HG02885 (cell line): Measurements from ENCODE around the gene DISP1.
"Not testable (repeated sequence)": the region's sequence is repeated elsewhere in the genome, so short reads cannot be mapped to it uniquely, and the experiment has no call there.

Experiments
- ATAC-seq: cut with Tn5 transposase; IDR thresholded peaks from one replicate; pipeline ENCODE4 v1.9.1; 2021; ENCODE audit warnings: mild to moderate bottlenecking; ENCODE audit not compliant: unreplicated experiment, poor library complexity

DISP1 gene

DNA sequence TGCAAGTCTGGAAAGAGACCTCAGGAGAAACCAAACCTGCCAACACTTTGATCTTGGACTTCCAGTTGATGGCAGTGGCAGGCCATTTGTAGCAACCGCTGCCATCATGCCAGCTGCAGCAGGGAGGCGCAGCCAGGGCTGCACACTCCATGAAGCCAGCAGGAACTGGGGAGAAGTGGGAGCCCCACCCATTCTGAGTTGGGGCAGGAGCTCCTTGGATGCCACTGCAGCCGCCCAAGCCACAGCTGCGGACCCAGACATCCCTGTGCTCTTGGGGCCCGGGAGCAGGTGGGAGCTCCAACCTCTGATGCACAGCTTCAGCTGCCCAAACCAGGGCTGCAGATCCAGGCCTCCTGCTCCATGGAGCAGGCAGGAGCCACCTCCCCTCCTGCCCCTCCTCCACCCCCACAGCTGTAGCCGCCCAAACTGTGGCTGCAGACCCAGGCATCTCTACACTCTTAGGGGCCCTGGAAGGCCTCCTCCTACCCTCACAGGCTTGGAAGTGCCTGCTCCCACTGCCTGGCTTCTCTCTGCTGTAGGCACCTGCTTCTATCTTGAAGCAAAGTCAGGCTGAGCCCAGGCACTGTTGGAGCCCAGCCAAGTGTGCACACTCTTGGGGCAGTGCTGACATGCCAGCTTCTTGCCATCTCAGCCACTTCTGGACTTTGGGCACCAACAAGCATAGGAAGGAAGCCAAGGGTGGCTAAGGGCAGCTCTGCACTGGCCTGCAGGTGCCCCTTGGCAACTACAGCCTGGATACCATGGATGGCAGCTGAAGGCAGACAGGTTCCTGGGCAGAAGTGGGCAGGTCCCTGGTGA, 20.0 kb upstream of the DISP1 start:
- ATAC-seq = no peak

DNA sequence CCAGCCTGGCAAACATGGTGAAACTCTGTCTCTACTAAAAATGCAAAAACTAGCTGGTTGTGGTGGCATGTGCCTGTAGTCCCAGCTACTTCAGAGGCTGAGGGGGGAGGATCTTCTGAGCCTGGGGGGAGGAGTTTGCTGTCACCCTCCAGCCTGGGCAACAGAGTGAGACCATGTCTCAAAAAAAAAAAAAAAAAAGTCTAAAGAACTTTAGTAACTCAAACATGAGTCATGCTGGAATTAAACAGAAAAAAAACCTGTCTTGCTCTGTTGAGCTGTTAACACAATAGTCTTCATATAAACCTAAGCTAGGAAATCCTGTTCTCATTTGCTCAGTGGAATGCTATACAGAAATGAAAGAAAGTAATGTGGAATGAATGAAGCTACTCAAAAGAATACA, 16.7 kb upstream of the DISP1 start:
- ATAC-seq = no peak

DNA sequence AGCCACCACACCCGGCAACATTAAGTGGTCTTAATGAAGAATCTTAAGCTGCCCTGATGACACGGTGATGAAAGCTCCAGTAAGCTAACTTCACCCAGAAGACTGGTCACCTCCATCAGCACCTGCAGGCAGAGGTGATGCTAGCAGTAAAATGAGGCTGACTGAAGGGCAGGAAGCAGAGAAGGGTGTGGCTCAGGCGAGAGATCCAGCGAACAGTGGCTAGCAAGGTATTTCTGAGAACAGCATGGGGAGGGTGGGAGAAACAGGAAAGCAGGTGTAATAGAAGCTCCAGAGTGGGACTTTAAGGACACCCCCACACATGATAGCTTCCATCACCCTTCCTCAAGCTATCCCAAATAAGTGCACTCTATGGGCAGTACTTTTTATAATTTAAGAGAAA, 15.9 kb upstream of the DISP1 start:
- no peak for ATAC-seq

DNA sequence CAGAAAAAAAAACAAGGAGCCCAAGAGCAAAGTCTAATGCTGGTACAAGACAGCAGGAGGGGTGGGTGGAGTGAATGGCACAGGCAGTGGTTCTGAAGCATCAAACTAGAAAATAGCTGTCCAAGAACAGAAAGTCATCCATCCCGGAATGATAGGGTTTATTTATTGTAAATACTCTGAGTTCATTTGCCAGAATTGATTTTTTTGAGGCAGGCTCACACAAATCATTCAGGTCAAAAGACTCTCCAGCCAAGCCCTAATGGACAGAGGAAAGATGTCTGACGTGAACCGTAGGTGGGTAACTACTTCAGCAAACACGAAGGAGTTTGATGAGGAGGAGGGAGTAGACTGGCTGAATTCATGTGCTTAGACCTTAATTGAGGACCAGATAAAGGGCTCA, 13.8 kb upstream of the DISP1 start:
- ATAC-seq = no peak

DNA sequence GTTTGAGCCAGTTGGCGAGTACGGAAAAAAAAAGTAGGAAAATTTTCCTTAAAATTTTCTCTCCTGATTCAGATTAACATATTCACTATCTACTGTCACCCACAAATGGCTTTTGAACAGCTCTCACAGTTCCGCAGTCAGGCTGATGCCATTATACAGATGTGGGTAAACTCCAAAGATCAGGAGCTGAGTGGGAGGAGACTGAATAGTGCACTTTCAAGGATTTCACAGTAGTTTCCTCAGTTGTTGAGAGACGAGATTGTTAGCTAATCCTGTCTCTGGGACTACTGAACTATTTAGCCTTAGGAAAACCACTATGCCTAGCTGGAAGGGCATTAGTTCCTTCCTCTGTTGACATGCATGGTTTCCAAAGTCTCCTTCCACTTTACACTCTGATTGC, 3.2 kb upstream of the DISP1 start:
- no peak for ATAC-seq

DNA sequence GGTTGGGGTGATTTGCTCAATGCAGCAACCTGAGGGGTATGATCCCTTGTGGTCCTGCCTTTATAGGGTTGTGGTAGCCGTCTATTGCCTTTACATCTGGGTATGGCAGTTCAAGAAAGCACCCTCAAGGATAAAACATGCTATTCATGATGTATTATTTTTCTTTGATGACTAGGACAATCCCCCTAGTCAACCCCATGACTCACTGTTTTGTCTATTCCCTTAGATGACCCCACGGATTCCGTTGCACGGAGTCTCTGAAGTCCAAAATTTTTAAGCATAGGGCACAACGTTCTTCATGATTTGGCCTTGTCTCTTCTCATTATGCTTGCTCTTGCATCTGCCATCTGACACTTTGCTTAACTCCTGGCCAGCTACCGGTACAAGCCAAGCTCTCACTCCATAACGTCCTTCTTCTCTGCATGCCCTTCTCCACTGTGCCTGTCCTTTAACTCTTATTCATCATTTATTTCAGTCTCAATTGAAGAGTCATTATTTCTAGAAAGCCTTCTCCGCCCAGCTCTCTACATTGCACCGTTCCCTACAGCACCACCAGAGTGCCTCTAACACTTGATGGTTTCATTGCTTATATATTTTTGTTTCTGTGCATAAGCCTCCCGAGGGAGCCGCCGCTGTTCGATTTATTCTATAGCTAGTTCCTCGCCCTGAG, 838 bp upstream of the DISP1 start:
- ATAC-seq = no peak

DNA sequence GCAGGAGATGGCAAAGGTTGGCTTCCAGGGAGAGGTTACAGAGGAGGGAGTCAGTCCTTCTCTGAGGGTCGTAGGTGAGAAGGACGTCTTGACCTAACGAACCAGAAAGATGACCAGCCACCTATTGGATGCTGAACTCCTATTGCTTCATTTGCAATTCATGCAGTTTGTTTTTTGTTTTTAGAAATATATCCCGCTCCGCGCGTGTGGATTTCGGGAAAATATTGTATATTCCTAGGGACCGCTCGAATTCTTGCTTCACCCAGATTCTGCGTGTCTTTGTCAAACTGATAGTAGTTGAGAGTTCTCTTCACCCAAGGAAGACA, 564 bp downstream of the DISP1 start:
- no peak for ATAC-seq

DNA sequence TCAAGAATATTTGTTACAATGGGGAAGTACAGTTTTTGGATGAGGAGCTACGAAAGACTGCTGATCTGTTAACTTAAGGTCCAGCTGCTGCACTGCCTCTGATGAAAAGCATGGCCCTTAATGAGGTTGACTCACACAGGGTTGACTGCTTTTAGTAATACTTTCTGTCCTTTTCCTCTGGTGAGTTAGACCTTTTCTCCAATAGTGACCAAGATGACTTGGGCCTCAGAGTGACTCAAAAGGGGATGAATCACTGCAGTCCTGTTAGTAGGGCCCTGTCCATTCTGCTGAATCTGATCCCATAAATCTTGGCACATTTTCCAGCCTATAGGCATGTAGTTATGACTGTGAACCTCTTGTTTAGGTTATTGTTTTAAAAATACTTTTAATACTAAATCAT, 2.7 kb downstream of the DISP1 start:
- no peak for ATAC-seq

DNA sequence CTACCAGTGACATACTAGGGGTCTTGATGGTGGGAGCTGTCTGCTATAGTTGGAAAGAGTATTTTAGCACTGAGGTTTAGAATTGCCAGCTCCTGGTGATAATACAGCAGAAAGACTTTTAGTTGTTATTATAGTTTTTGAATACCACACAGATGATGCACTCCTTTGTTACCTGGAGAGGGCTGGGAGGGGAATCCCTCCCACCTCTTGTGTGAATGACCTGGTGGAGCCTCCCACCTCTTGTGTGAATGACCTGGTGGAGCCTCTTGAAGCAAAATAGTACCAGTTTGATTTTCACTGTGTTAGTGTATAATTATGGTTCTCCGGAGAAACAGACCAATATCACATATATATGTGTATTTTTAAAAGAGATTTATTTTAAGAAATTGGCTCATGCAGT, 3.3 kb downstream of the DISP1 start:
- ATAC-seq = no peak

DNA sequence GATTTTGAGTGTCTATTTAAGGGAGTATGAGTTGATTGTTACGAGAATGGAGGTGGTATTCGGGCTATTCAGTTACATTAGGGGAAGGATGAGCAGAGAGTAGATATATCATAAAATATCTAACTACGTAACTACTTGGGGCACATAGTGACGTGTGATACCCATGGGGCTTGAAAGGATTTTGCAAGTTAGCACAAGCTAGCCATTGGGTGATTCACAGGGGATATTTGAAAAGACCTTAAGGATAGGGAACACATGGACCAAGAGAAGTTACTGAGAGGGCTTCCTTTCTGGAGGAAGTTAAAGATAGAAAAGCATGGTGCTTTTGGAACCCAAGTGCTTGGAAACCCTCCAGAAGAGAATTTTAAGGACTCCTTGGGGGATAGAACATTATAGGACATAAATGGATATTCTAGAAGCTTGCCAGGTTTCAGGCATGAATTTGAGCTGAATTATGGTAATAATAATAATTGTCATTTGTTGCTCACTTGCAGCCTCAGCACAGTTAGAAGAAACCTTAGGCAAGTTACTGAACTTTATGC, 5.4 kb downstream of the DISP1 start:
- ATAC-seq = no peak

DNA sequence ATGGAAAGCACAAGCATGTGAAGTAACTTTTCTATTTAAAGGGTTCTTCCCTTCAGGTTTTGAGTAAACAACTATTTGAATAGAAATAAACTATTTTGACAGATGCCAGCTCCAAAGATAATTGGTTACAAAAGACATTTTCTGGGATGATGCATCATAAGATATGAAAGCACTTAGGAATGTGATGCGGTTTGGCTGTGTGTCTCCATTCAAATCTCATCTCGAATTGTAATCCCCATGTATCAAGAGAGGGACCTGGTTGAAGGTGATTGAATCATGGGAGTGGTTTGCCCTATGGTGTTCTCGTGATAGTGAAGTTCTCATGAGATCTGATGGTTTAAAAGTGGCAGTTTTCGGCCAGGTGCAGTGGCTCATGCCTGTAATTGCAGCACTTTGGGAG, 6.4 kb downstream of the DISP1 start:
- no peak for ATAC-seq

DNA sequence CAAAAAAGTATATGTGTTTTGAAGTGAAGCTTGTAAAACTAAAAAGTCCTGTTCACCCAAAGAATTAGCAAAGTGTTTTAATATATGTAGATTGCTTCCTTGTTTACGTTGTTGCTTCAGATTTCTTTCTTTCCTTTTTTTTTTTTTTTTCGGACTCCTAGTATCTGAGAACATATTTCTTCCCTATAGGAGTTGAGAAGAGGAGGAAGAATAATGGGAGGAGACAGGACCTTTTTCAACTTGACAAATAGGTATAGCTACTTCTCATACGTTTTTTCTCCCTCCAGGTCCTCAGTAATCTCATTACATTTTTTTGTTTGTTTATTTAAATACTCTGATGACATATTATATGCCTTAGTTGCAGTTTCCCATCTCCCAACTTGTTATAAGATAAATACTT, 8.9 kb downstream of the DISP1 start:
- ATAC-seq = no peak

DNA sequence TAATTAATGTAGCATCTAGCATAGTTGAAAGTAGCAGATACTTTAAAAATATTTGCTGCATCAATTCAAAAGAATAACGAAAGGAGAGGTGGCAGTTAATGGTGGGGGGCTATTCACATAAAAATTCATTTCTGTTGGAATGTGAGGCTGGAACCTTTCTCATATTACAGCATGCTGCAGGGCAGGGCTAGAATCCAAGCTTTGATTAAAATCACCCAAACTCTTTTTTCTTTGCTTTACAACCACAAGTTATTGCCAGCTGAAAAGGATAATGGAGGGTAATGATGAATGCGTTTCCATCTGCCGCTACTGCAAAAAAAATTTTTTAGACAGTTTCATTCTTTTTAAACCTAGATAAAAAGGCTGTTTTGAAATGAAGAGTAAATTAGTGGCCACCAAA, 9.8 kb downstream of the DISP1 start:
- ATAC-seq = no peak

DNA sequence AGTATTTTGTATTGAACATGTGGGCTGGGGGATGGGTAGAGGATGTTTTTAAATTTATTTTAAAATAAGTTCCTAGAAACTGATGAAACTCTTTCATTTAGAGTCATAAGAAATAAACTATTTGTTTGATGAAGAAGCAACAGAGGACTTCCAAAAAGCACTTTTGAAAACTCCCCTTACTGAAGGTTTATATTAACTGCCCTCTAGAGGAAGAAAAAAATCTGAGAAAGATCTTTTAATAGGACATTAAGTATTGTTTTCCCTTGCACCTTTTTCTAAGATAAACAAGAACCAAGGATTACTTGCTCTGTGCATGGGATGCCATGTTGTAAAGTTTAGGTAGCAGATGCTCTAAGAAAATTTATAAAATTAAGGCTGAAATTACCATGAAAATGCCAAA, 14.1 kb downstream of the DISP1 start:
- no peak for ATAC-seq

DNA sequence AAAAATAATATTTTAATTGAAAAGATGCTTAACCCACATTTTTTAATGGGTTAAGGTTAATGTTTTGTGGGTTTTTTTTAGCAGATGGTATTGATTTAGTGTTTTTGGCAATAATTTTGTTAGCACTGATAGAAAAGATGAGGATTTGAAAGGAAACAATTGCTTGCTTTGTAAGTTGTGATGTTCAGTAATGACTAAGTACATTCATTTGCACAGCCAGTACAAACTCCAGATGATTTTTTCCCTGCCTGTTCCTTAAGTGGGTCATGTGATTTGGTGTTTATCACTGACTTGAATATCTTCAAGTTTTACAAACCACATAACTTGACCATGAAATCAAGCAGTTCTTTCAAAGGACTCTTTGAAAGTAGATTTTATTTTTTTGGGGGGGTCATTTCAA, 15.0 kb downstream of the DISP1 start:
- no peak for ATAC-seq

DNA sequence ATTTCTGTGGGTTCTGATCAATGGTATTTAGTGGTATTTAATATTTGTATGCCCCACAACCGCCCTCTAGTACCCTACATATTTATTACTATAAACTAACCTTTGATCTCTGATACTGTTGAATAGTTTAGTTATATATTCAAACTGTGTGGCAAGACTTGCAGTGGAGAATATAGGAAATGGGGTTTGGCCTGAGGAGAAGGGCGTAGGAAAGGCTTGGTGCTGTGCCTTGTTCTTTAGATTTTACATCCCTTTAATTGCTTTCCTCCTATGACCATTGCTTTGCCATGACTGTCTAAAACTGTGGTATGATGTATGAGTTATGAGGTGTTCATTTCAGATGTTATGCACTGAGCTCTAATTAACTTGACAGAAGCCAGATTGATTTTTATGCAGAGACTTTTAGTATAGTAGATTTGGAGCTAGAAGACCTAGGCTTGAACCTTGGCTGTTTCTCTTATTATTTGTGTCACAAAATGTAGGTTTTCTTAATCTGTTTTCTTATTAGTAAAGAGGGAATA, 18.6 kb downstream of the DISP1 start:
- no peak for ATAC-seq

DNA sequence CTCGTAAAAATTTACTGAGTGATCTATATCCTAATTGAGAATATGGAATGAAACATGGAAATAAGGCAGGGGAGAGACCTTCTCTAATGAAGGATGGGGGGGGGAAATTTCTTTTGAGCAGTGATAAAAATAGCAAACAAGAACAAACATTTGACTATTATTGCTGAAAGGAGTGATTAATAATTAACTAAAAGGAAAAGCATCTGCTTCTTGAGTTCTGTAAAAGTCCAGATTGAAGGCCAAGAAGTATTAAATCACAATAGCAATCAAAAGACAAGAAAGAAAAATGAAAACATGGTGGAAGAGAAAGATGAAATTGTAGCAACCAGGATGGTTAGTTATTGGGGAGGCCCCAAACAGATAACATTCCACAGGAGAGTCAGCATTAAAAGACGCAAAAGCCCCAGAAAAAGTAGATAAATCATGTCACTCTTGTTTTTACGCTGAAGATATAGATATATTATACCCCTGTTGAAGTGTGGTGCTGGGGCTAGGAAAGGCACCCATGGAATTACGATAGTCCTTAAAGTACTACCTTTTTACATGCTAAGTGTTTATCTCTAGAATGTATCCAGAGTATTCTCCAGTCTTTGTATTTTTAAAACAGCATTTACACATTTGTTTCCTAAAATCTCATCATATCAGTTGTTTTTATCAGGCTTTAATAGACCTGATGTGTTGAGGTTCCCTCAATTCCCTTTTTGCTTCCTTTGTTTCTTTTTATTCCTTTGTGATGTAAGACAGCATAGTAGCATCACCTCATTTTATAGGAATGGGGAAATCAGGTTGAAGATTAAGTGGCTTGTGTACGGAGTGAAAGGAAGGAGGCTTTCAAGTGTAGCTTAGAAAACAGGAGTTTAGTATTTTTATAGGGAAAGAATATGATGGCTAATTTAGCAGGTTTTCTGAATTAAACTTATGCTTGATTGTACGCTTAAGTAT, 28.9 kb downstream of the DISP1 start:
- no peak for ATAC-seq

DNA sequence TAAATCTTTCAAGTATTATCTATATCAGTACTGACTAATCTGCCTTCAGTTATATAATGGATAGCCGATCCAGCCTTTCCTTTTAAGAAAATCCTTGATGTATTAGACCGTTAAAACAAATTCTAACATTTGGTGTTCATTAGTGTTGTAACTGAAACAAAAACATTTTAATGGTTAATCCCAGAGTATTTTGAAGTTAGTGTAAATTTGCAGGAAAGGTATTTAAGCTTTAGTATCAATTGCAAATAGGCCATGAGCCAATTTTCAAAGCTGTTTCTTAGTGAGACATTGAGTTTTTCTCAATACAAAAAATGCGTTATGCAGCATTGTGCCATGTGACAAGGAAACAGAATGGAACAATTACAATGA, 29.6 kb downstream of the DISP1 start:
- ATAC-seq = no peak

DNA sequence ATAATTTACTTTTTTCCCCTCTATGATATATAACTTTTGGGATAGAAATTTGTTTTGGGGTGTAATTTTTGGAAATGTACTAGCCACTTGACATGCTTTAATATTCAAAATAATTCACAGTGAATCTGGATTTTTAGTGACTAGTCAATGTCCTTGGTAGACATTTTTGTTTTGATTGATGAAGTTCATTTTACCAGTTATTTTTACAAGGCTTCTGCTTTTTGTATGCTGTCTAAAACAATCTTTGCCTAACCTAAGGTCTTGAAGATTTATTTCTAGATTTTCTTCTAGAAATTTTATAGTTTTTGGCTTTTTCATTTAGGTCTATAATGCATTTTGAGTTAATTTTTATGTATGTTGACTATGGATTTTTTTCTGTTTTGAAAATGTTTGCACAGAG, 30.9 kb downstream of the DISP1 start:
- no peak for ATAC-seq

DNA sequence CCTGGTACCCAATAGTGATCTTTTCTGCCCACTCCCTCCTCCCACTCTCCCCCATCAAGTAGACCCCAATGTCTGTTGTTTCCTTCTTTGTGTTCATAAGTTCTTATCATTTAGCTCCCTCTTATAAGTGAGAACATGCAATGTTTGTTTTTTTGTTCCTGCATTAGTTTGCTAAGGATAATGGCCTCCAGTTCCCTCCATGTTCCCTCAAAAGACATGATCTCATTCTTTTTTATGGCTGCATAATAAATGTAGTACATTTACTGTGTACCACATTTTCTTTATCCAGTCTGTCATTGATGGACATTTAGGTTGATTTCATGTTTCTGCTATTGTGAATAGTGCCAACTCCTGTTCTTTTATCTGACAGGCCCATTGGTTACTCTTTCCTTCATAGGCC, 35.7 kb downstream of the DISP1 start:
- not testable (repeated sequence) for ATAC-seq

DNA sequence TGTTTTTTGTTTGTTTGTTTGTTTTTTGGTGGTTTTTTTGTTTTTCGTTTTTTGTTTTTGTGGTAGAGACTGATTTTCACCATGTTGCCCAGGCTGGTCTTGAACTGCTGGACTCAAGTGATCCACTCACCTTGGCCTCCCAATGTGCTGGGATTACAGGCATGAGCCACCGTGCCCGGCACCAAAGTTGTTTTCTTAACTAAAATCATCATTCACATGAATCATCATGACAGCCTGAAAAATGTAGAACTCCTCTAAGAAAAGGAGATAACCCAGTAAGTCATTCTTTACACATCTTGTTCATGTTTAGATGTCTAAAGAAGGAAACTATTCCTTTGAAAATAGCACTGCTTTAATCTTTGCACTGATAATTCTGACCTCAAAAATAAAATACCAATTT, 37.5 kb downstream of the DISP1 start:
- ATAC-seq = no peak
